HG02759 (cell line): ENCODE results near the gene IGFALS.

Experiments used
- ATAC-seq: cut with Tn5 transposase; IDR thresholded peaks from one replicate; pipeline ENCODE4 v1.9.1; 2021; ENCODE audit warnings: mild to moderate bottlenecking, moderate library complexity; ENCODE audit not compliant: unreplicated experiment

Gene IGFALS

DNA sequence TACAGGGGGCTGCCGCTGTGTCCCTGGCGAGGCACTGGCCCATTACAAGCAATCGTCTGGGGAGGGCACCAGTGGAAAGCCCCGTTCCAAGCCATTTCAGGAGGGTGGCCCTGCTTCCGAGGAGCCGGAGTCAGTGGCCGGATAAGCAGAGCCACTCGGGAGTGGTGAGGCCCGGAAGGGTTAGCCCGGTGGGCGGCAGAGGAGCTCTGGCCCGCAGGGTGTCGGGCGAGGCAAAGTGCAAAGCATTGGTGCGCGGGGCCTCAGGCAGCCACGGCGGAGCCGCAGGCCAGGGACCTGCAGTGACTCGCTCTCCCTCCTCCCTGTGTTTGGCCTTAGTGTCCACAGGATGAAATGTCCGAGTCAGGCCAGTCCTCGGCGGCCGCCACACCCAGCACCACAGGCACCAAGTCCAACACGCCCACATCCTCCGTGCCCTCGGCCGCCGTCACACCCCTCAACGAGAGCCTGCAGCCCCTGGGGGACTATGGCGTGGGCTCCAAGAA is 46.8 kb downstream of the IGFALS start:
- no peak for ATAC-seq

DNA sequence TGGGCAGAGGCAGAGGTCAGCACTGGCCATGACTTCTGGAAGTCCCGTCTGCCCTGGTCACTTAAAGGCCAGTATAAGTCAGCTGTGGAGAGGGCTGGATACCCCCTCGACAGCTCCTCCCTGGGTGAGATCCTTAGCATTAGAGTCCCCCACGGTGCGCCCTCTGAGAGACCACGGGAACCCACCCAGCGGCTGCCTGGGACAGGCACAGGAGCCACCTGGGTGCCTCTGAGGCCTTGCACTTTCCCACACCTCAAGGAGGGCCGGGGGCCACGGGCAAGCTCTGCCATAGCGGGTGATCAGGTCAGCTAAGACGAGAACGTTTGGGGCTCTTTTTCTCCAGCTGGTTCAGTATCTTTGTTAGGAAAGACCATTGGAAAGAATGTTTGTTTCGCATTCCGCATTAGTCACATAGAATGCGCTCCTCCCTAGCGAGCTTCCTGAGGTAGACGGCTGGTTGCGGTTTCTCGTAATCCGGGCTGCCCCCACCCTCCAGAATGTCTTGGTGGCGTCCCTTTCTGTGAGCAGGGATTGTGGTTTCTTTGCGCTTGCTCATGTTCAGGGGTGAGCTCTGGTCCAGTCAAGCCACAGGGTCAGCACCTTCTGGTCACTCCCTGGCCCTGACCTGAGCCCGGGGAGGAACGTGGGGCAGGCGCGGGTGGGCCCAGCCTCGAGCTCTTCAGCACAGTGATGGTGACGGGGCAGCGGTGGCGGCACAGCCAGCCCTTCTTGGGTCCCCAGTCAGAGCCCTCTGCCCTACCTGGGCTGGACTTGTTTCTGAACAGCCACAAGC is 47.4 kb downstream of the IGFALS start:
- ATAC-seq, result no peak

DNA sequence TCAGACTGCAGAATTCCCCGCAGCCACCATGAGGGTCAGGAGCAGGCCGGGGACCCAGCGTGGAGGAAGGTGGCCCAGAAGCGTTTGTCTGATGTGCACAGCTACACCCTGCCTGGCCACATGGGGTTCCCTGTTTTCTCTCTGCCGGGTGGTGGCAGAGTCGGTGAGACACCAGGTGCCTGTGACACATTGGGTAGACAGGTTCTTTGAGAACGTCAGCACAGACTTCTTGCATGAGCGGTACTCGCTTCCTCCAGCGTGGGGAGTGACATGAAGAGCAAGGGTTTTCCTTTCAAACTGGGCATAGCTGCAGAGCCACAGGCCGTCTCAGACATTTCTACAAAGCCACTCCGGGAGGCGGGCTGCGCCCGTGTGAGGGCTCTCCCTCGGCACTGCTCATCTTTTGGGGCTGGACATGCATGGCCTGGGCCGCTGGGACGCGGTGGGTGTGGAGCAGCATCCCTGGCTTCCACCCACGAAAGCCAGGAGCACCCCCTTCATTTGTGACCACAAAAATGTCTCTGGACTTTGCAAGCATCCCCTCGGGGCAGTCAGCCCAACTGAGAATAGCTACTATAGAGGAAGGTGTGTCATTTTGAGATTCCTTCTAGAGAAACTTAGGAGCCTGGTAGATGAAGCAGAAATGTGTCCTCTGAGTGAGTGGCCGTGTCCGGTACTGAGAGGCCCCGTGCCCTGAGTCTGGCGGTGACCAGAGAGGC is 48.2 kb downstream of the IGFALS start:
- no peak for ATAC-seq

DNA sequence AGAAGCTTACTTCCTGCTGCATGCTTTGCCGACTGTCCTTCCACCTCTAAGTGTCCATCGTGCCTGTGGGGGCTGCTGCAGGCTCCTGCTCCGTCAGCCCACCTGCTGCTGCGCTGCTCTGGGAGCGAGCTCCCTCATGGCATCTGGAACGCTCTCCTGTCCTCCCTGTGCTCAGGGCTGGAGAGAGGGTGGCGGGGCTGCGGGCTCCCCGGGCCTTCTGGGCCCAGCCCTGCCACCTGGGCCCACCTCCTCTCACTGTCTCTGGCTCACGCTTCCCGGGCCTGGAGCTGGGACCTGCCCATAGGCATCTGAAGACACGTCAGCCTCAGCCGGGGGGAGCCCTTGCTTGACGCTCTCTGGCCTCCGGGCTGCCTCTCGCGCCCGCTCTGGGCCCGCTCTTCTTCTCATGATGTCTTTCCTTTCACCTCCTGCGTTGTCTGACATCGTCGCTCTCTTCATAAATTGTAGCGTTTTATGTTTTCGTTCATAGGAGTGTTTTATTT is 49.1 kb downstream of the IGFALS start:
- ATAC-seq, result no peak

DNA sequence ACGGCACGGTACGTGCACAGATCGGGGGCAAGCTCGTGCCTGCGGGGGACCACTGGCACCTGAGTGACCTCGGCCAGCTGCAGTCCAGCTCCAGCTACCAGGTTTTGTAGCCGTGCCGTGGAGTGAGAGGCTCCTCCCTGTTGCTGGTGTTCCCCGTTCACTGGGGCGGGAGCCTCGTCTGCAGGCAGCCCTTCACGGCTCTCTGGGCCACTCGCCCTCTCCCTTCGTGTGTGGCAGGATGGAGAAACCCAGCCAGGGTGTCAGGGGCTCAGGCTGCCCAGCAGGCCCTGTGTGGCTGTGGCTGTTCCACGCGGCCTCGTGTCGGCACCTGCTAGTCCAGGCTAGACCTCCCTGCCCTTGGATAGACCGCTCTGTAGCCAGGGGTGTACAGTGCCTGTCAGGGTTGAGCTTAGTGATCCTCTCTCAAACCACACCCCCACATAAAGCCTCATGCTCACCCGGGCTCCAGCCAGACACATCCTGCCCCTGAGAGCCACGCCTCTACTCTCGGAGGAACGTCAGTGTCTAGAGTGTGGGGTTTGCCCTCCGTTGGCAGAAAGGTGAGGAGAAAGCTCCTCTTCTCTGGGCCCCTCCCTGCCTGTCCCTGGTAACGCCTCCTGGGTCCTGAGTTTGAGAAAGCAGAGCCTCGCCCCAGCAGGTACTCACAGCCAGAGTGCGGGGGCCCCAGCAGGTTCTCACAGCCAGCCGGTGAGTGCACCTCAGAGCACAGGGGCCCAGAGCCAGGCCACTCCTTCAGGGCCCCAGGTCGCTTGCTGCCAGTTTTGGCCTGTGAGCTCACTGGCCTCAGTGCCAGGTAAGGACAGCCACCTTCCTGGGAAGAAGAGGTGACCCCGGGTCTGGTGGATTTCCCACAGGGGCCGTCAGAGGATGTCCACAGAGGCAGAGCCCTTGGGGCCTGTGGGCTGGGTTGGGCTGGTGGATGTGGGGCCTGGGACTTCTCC is 49.8 kb downstream of the IGFALS start:
- no peak for ATAC-seq

DNA sequence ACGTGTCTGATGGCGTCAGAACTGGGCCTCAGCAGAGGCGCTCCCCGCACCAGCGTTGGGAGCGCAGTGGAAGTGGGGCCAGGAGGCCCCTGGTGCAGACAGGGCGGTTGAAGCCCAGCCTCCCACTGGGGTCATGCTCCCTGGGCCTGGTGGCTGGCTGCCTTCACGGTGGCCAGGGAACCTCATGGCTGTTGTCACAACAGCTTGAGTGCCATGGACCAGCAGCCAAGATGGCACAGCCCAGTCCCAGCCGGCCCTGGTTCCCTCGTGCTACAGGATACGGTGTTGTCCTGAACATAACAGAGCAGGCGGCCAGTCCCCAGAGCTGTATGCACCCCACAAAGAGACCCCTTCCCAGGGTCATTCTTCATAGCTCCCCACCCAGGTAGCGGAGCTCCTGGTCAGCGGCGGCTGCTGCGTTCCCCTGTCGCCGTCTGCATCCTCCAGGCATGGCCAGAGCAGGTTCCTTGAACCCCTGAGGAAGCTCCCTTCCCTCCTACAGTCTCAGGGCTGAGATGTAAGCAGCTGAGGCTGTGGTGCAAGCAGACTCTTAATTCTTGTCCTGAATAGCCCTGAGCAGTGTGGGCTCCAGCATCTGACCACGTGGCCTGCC is 51.8 kb downstream of the IGFALS start:
- no peak for ATAC-seq

DNA sequence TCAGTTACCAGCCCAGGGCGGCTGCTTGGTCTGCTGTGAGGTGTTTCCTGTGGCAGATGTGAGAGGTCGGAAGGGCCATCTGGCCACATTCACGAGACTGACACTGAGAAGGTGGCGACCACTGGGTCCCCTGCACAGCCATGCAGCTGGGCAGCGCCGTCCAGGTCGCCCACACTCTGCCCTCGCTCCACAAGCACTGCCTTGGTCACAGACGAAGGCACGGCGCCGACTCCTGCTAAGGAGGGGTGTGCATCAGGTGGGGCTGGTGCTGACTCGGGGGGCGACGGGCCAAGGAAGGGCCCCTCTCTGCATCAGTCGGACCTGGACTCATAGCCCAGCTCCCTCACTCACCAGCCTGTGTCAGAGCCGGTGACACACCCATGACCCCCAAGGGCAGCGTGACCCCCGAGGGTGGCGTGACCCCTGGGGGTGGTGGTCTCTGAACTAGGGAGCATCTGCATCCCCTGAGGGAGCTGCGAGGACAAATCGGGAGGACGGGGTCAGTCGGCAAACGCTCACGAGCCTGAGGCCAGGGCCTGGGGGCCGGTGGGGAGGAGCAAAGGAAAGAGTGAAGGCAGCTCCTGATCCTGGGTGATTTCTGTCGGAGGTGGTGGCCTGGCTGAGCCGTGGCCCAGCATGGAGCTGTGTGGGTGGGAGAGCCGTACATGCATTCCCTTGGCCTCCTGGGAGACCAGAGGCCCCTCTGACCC is 52.6 kb downstream of the IGFALS start:
- no peak for ATAC-seq
